Measurements from ENCODE around the gene SAPCD2.
A peak's percentile ranks its signal among the peaks of the same experiment; 100 is the strongest.

SAPCD2 gene

DNA sequence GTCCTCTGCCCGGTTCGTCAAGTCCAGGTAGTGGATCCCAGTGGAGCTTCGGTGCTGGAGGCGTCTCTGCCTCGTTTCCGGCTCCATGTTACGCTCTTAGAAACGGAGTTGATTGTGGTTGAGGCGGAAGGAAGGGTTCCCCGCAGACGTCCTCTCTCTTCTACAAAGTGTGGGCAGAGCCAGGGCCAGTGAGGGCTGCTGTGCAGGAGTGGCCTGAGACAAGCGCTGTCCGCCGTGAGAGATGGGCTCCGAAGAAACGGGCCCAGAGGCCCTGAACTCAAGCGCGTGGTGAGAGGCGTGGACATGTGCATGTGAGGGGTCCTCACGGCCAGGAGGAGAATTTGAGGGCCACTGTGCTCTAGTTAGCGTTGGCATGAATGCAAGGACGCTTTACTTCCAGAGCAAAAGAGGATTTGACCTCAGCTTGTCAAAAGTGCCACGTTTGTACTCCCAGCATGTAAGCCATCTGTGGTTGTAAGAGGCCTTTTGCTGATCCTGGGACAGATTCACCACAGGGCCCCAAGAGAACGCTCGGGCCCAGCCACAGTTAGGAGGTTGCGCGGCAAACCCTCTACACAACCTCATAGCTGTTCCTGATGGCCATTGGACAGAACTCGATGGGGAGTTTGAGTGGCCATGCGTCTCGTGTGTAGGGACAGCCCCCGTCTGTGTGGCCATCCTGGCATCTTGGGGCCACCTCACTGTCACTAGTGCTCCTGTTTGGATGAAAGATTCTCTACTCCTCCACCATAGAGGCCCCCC, 26.6 kb upstream of the SAPCD2 start:
- FAIRE-seq (no peak), DNase-seq (ENCODE audit: insufficient read length, low spot score) (no peak)
- TF ChIP-seq POLR2AphosphoS5 (IDR thresholded peaks at IDR 0.05; ENCODE audit: low read depth, low read length) (no peak), POLR2A (IDR thresholded peaks at IDR 0.05; ENCODE audit: low read depth, low read length) (no peak), POU2F2 (IDR thresholded peaks at IDR 0.05; ENCODE audit: low read depth, low read length) (no peak), PAX5 (IDR thresholded peaks at IDR 0.05; ENCODE audit: insufficient read depth, low read length, severe bottlenecking) (no peak)

DNA sequence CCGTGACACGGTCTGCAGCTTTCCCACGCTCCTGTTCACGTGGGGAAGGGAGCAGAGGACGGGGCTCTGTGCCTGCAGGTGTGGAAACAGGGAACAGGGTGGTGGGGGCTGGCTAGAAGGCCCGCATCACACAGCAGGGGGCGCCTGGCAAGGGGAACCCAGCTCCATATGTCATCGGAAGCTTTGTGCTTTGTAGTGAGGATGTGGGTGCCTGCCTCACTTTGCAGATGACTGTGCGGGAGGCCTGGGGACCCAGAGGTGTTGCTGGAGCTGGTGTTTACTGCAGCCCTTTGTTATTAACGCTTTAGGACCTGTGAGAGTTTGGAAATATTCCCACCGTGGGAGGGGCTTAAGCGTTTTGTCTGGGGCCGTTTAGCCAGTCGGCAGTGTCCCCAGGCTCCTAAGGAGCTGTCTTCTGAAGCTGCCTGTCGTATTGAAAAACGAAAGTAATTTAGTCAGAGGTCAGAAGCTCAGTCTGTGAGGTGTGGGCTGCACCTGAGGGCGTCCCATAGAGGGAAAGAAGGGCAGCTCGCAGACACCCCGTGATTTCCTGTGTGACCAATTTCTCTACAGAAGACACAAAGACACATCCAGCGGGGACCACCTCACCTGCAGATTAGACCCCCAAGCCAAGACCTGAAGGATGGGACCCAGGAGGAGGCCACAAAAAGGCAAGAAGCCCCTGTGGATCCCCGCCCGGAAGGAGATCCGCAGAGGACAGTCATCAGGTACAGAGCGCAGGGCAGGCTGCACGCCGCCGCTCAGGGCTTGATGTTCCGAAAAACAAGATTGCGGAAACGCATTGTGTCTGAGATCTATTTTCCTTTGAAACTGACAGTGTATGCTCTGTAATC, 25.5 kb upstream of the SAPCD2 start:
- FAIRE-seq = peak; percentile 87
- DNase-seq (ENCODE audit: insufficient read length, low spot score) = peak; percentile 65
- TF ChIP-seq TAF1 (IDR thresholded peaks at IDR 0.05; ENCODE audit: low read depth, low read length) (no peak), POU2F2 (IDR thresholded peaks at IDR 0.05; ENCODE audit: low read depth, low read length) (0 out of 2 replicates have a peak, but pooled peaks have one; percentile 21), SPI1 (IDR thresholded peaks at IDR 0.05; ENCODE audit: low read depth, low read length) (peak; percentile 68)

- TF ChIP-seq SPI1 (IDR thresholded peaks at IDR 0.05; ENCODE audit: low read depth, low read length) = no peak
- TF ChIP-seq TAF1 (IDR thresholded peaks at IDR 0.05; ENCODE audit: low read depth, low read length) = no peak
- TF ChIP-seq PAX5 (IDR thresholded peaks at IDR 0.05; ENCODE audit: insufficient read depth, low read length, severe bottlenecking) = no peak
- TF ChIP-seq POLR2AphosphoS5 (IDR thresholded peaks at IDR 0.05; ENCODE audit: low read depth, low read length) = no peak
- no peak for TF ChIP-seq POU2F2 (IDR thresholded peaks at IDR 0.05; ENCODE audit: low read depth, low read length)
- TF ChIP-seq POLR2A (IDR thresholded peaks at IDR 0.05; ENCODE audit: low read depth, low read length) = no peak
- no peak for DNase-seq (ENCODE audit: insufficient read length, low spot score)
- no peak for FAIRE-seq
Measured at GRCh38 chr9:137089232-137089947, 19.0 kb upstream of the SAPCD2 start.

- DNase-seq (ENCODE audit: insufficient read length, low spot score) (no peak), FAIRE-seq (peak; percentile 51)
- TF ChIP-seq POU2F2 (IDR thresholded peaks at IDR 0.05; ENCODE audit: low read depth, low read length) (no peak), PAX5 (IDR thresholded peaks at IDR 0.05; ENCODE audit: insufficient read depth, low read length, severe bottlenecking) (no peak), SPI1 (IDR thresholded peaks at IDR 0.05; ENCODE audit: low read depth, low read length) (no peak), TAF1 (IDR thresholded peaks at IDR 0.05; ENCODE audit: low read depth, low read length) (no peak), POLR2A (IDR thresholded peaks at IDR 0.05; ENCODE audit: low read depth, low read length) (no peak), POLR2AphosphoS5 (IDR thresholded peaks at IDR 0.05; ENCODE audit: low read depth, low read length) (no peak)
Measured at GRCh38 chr9:137088121-137088520, 17.8 kb upstream of the SAPCD2 start.

DNA sequence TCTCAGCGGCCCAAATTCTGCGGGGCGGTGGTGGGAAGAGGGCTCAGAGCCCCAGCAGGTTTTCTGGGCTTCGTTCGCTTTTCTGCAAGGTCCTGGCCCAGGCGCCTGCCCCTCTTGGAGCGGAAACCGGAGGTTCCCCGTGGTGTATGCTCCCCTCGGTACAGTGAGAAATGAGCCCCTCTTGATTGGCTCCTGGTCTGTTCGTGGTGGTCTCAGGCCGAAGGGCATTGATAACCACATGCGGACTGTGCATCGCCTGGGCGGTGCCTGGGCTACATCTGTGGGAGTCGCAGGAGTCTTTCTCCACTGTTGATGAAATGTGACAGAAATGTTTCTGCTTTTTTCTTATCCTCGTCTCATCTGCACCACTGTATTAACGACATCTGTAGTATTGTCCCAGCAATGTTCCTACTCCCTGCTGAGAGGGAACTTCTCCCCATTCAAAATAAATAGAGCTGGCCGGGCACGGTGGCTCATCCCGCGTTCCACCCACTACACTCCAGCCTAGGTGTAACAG, 17.1 kb upstream of the SAPCD2 start:
- no peak for FAIRE-seq
- TF ChIP-seq POLR2AphosphoS5 (IDR thresholded peaks at IDR 0.05; ENCODE audit: low read depth, low read length) (no peak), PAX5 (IDR thresholded peaks at IDR 0.05; ENCODE audit: insufficient read depth, low read length, severe bottlenecking) (no peak), POLR2A (IDR thresholded peaks at IDR 0.05; ENCODE audit: low read depth, low read length) (no peak)

DNA sequence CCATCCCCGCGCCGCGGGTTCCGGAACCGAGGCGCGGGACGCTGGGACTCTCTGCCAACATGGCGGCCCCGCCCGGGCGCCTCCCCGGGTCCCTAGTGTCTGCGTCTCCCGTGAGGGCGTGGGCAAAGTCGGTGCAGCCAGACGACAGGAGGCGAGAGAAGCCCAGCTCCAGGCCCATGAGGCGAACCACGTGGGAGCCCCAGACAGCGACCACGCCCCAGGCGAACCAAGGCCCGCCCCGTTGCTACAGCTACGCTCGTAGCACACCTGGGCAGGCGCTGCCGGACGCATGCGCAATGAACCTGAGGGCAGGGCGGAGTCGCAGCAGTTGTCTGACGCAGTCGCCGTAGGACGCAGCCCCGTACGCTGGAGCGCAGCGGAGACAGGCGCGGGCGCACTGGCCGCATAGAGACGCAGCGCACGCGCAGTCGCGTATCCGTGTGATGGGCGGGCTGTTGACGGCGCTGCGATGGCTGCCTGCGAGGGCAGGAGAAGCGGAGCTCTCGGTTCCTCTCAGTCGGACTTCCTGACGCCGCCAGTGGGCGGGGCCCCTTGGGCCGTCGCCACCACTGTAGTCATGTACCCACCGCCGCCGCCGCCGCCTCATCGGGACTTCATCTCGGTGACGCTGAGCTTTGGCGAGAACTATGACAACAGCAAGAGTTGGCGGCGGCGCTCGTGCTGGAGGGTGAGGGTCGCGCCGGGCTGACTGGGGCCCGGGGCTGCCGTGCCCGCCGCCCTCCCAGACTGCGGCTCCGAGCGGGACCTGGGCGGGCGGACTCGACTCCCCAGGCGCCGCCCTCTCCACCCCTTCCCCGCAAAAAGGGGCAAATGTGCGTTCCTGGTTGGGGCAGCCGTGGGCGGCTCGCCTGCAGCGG, 16.4 kb upstream of the SAPCD2 start, which contains the start of gene MAN1B1:
Gene MAN1B1 (plus strand): TSS at position 455 of the 878 bp plus-strand sequence. CDS start 15 bp downstream, at position 470.
- FAIRE-seq = peak; percentile 100
- DNase-seq (ENCODE audit: insufficient read length, low spot score) = peak; percentile 99
- peak; percentile 50; the same call in 1 of the 2 replicates for TF ChIP-seq POU2F2 (IDR thresholded peaks at IDR 0.05; ENCODE audit: low read depth, low read length)
- TF ChIP-seq PAX5 (IDR thresholded peaks at IDR 0.05; ENCODE audit: insufficient read depth, low read length, severe bottlenecking) = no peak
- peak; percentile 83 for TF ChIP-seq TAF1 (IDR thresholded peaks at IDR 0.05; ENCODE audit: low read depth, low read length)
- peak; percentile 75 for TF ChIP-seq POLR2A (IDR thresholded peaks at IDR 0.05; ENCODE audit: low read depth, low read length)
- peak; percentile 55; the same call in 1 of the 2 replicates for TF ChIP-seq POLR2AphosphoS5 (IDR thresholded peaks at IDR 0.05; ENCODE audit: low read depth, low read length)
- peak; percentile 86 for TF ChIP-seq SPI1 (IDR thresholded peaks at IDR 0.05; ENCODE audit: low read depth, low read length)

More for the DNA sequence above, 17.1 kb upstream of the SAPCD2 start:
- no peak for DNase-seq (ENCODE audit: insufficient read length, low spot score)

DNA sequence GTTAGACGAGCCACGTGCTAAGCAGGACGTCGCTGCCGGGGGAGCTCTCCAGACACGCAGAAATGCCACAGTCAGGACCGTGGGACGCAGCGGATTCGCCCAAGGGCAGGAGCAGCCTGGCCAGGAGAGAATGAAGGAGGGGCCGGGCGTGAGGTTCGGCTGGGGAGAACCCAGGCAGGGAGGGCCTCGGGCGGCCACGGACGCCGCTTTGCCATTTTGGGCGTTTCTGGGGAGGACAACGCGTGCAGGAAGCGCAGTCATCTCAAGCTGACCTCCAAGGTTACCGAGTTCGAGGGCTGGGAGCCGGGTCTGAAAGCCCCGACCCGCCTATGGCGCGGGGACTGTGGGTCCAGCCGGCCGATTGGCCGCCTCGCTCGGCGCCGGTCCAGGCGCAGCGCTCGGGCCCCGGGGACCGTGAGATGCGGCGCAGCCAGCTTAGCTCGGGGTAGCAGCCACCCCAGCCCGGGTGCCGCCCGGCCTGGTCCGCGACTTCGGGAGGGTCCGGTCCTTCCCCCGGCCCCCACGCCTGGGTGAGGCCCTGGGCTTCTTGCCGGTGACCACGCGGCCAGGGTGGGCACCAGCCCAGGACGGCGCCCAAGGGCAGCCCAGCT, 15.7 kb upstream of the SAPCD2 start:
- FAIRE-seq (peak; percentile 50), DNase-seq (ENCODE audit: insufficient read length, low spot score) (no peak)
- TF ChIP-seq POLR2AphosphoS5 (IDR thresholded peaks at IDR 0.05; ENCODE audit: low read depth, low read length) = no peak
- TF ChIP-seq TAF1 (IDR thresholded peaks at IDR 0.05; ENCODE audit: low read depth, low read length) = no peak

DNA sequence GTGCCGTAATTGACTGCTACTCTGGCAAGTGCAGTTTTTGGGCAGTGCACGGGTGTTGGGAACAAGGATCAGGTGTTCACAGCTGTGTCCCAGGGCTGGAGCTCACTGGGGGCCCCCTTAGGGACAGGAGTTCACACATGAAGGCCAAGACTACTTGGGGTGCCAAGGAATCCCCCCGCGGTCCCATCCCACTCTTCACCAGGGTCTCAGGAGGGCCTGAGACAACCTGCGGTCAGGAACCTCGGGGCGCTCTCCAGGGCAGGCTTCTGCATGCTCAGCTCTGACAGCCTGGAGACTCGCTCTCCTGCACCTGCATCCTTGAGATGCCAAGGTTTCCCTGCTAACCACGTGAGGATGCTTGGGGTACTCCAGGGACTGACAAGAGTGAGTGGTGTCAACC, 14.2 kb upstream of the SAPCD2 start:
- TF ChIP-seq POU2F2 (IDR thresholded peaks at IDR 0.05; ENCODE audit: low read depth, low read length) (no peak), PAX5 (IDR thresholded peaks at IDR 0.05; ENCODE audit: insufficient read depth, low read length, severe bottlenecking) (no peak), SPI1 (IDR thresholded peaks at IDR 0.05; ENCODE audit: low read depth, low read length) (no peak), POLR2A (IDR thresholded peaks at IDR 0.05; ENCODE audit: low read depth, low read length) (no peak), POLR2AphosphoS5 (IDR thresholded peaks at IDR 0.05; ENCODE audit: low read depth, low read length) (no peak), TAF1 (IDR thresholded peaks at IDR 0.05; ENCODE audit: low read depth, low read length) (no peak)
- FAIRE-seq (no peak), DNase-seq (ENCODE audit: insufficient read length, low spot score) (no peak)

Measured in GM12891 (cell line).